Stimulated activated CD4-positive, alpha-beta T cell treated with anti-CD3 and anti-CD28 coated beads, TNF-alpha, amount 100 ng/mL, for 1 hour (primary cell): ENCODE measurements around the gene NTPCR.

Experiments used
- DNase-seq, 3 donors: peaks; one replicate each; pipeline ENCODE4 v3.0.0-alpha.2; 2020; ENCODE audit warnings: low read depth in 3 of 3, low spot score in 1 of 3

Gene NTPCR

DNA sequence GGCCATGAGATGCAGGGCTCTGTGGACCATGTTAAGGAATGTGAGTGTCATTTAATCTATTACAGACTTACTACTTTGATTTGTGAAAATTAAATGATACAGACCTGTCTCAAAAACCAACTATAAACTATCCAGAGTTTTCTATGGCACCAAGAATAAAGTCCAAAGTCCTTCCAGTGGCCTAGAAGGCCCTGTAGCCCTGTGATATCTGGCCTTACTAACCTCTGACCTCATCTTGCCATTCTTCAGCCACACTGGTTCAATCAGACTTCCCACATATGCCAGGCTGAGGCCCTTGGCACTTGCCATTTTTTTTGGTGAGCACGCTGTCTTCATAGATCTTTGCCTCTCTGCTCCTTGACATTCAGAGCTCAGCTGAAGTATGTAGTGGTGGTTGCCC lies 7.7 kb downstream of the NTPCR start:
- DNase-seq = no peak

DNA sequence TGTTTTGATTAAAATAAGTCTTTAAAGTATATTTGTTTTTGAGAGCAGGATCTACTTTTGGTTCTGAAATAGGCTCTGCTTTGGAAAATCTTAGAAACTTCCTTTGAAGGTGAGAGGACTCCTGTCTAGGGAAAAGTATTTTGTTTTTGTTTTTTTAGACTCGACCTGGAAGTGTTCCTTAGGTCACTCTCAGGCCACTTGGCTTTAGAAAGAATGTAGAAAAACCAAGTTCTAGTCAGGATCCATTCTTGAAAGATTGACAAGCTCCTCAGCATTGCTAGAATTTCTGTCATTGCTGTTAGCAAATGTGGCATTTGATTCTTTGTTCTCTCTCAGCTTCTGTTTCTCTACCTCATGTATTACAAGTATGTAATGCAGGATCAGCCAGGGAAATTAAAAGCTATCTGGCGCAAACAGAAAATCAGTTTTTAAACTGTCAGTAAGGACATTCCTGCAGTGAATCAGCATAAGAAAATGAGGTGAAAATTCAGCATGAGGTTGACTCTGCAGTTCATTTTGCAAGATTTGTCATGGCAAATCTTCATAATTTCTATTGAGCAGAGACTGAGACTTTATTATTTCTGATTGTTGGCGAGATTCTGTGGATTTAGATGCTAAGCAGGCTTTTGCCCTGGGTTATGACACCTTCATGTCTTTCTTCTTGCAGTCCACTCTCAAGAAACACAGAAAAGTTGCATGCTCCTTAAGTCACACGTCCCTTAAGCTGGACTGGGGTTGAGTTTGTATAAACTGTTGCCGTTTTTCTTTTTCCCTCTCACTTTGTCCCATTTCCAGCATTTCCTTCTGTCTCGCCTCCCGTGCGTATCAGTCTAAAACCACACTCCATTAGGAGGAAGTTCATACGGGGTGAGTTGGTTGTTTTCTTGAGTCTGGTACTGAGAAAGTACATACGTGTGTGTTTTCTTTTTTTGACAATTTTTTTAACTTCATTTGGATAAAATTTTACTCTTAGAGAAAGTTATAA lies 12.6 kb downstream of the NTPCR start:
- DNase-seq = no peak

DNA sequence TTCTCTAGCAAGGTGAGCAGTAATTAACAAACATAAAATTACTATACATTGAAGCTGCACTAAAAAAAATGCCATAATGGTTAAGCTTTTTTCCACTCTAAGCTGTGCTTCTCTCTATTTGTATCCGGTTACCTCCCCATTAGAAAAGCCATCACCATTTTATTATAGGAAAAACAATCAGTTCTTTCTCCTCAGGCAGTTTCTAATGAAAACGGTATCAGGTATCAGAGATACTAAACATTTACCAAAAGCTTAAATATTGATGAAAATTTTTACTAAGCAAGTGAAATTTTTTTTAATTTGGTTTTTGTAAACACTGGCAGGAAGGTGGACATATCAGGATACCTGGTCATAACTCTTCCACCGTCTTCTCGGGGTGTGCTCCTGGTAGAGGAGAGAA lies 14.2 kb downstream of the NTPCR start:
- no peak for DNase-seq

DNA sequence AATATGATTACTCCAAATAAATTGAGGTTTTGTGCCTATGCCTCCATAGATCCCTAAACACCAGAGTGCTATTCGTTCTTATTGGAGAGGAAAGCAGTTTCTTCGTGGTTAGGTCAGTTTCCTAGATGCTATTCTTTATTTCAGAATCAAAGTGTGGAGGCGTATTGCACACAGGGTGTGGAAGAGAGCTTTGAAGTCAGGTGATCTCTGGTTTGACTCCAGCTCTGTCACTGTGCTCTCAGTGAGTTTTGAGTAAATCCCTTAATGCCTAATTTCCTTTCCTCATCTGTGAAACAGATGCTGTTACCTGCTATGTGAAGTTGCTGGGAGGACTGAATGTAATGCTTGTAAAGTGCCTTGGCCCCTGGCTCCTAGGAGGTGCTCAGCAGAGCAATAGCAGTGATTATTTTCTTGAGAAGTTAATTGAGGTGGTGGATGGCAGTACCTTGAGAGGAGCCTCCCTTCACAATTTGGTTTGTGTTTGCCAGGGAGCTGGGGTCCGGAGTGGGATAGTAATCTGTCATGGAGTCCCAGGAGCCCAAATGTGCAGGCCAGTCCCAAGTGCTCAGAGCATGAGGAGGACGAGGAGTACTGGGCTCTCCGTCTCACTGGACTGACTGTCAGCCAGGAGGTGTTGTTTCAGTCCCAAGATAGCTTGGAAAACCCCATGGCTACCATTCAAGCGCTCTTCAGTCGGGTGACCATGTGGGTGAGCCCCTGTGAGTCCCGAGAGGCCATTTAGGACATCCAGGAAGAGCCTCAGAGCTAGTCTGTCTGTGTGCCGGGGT lies 14.9 kb downstream of the NTPCR start:
- no peak for DNase-seq

DNA sequence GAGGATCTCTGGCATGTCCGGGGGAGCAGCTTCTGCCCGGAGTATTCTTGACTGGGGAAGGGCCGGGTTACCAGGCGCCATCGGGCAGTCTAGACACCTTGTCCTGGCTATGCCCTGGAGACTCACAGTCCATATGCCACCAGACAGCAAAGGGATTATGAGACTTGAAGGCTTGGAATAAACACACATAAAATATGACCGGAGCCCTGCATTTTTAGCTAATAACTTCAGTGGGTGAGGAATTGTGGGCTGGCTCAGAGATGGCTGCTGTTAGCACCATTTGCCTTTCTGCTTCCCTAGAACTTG lies 15.5 kb downstream of the NTPCR start:
- DNase-seq = no peak

DNA sequence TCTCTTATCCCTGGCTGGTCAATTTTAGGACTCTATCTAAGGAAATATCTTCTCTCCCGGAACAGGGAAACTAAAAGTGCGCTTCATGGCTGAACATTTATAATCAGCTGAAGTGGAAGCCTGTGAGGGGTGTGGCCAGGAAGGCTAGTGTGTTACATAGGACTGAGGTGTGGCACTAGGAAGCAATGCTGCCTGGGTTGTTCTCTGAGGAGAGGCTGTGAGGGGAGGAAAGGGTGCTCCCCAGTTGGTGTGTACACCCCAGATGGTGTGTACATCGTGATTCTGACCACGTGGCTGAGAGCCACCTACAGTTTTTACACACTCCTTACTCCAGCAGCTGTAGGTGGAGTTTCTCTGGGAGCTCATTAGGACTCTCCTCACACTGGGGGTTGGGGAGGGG lies 16.3 kb downstream of the NTPCR start:
- no peak for DNase-seq

DNA sequence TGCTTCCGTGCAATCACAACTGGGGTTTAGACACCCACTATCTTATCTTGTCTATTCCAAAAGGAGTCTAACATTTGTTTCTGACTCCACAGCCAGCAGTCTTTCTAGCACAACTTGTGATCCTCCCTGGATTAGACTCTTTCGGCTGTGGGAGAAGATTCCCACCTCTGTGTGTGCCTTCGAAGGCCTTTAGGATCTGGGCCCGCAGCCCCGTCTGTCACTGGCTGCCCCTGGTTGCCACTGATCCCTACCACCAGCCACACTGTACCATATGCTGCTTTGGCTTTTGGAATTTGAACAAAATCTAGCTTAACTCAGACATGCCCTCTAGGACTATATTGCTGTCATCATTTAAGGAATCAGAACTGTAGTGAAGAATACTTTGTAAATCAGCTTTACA lies 18.0 kb downstream of the NTPCR start:
- no peak for DNase-seq

DNA sequence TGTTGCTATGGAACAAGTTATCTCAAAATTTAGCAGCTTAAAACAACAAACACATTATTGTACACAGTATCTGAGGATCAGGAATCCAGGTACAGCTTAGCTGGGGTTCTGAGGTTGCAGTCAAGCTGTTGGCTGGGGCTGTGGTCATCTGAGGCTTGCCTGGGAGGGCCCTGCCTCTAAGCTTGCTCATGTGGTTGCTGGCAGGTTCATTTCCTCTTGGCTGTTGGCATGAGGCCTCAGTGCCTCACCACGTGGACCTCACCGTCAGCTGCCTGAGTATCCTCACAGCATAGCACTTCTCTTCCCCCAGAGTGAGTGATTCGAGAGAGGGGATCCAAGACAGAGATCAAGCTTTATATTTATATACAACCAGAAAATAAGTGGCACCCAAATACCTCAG lies 18.6 kb downstream of the NTPCR start:
- DNase-seq = no peak

DNA sequence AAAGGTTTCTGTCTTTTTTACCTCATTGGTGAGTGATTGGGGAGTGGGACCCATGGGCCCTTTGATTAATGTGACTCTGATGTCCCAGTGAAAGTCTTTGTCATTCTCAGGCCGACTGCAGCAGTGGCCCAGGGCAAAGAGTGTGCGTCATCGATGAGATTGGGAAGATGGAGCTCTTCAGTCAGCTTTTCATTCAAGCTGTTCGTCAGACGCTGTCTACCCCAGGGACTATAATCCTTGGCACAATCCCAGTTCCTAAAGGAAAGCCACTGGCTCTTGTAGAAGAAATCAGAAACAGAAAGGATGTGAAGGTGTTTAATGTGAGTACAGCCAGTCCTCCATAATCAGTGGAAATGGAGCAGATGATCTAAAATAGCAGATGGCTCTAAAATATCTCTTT lies 19.4 kb downstream of the NTPCR start:
- DNase-seq = no peak

DNA sequence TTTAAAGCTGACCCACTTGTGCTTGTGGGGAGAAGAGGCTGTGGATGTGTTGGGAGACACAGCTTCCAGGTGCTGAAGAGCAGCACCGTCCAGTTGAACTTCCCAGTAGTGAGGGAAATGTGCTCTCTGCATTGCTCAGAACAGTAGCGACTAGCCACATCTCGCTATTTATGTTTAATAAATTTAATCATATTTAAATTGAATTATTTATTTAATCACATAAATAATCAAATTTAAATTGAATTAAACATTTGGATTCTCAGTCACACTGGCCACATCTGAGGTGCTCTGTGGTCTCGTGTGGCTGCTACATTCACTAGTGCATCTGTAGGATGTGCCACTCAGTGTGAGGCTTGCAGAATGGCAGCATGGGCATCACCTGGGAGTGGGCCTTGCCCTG lies 20.1 kb downstream of the NTPCR start:
- DNase-seq = no peak

DNA sequence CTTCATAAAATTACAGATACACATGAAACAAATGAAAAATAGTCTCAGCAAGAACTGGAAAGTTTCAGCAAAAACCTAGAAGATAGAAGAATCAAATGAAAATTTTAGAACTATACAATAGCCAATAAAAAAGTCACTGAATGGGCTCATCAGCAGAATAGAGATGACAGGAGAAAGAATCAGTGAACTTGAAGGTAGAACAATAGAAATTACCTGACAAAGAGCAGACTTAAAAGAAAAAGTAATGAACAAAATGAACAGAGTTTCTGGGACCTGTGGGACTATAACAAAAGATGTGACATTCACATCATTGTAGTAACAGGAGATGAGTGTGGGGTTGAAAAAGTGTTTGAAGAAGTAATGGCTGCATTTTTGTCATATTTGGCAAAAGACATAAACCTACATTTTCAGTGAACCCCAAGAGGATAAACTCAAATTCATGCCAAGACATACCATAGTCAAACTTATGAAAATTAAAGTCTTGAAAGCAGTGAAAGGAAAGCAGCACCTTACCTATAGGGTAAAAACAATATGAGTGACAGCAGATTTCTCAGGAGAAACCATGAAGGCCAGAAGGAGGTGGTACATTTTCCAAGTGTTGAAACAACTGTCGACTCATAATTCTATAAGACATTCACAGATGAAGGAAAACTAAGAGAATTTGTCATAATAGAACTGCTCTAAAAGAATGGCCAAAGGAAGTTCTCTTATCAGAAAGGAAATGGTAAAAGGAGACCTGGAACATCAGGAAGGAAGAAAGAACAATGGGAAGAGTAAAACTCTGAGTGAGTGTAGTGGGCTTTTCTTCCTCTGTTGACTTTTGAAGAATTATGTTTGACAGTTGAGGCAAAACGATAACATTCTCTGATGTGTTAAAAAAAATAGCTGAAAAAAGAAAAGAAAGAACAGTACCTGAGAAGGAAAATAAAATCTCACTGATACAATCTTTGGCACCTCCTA lies 23.5 kb downstream of the NTPCR start:
- no peak for DNase-seq

DNA sequence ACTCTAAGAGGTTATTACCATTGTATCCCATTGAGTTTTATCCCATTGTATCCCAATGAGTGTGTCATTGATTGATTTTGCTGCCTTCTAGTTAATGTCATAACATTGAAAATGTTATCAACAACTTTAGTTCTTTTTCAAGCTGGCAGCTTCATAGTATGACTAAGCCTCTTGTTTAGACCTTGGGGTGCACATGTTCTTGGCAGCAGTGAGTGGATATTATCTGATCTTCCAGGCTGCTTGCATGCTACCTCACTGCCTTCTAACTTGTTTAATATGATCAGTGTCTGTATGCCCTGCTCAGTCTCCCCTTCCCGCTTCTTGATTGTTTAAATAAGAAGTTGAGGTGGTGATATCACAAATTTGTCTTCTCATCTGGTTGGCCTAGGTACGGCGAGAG lies 24.6 kb downstream of the NTPCR start:
- DNase-seq = no peak

DNA sequence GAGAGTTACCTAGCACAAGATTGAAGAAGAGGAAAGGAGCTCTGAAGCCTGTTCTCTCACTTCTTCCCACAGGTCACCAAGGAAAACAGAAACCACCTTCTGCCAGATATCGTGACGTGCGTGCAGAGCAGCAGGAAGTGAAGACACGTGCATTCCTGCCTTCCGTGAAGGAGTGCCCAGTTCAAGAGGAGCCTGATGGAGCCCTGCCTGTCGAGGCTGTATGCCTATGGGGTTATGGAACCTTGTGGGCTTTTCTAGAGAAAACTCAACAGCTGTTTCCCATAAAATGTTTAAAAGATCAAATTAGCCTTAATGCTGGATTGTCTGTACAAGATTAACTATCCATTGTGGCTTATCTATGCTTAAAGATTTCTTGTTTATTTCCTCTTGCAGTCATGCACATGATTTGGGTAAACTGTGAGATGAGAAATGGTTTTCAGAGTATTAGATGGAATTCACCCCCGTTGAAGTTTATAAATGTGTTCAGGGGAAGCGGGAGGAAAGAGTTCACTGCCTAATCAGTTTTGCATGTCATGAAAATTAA lies 27.8 kb downstream of the NTPCR start:
- DNase-seq = no peak

DNA sequence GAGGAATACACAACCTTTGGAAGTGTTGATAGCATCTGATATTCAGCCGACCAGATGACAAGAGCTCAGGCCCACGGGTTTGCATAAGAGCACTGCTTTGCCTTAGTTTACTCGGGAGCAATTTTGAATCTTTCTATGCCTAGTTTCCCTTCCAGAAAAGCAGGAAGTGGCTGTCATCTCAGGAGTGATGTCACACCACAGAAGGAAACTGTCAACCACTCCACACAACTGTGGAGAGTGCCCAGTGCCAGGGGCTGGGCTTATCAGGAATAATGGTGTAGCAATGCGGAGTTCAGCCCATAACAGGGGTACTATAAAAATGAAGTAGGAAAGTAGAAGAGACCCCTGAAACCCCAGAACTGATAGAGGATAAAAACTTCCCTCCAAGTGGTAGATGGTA lies 28.4 kb downstream of the NTPCR start:
- no peak for DNase-seq

DNA sequence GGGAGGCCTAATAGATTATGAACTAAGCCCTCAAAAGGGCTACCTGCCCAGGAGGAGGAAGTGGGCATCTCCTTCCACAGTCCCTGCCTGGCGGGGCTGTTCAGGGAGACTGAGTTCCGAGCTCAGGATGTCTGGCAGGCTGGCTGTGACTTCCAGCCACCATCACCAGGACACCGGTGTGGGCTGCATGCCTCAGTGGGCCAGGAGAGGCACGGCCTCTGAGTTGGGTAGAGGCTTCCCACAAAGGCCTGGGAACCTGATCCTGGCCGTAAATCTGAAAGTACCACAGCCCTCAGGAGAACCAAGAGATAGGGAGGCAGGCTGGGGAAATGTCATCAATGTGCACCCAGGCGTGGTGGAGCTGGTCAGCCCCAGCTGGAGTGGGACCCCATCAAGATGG lies 29.1 kb downstream of the NTPCR start:
- no peak for DNase-seq

DNA sequence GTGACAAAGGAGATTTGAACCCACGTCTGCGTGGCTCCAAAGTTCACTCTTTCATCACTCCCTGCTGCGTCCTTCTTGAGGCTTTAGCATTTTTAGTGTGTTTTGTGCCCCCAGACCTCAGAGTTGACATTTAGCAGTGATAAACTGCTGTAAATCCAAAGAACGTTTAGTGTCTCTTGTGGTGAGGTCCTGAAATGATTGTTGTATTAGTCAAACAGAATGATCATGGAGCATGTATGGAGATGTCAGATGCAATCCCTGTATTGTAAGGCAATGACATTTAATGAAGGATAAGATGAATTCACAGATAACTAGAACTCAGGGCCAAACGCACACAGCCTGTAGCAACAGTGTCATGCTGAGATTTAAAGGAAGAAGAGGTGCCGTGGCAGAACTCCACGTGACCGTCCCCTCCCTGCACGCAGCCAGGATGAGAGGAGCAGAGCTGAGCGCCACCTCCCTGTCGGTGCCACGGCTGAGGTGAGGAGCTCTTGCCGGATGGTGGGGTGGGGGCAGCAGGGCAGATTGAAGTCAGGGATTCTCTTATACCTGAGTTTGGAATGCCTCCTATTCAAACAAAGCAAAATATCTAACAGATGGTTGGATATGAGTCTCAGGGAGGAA lies 30.1 kb downstream of the NTPCR start:
- no peak for DNase-seq

DNA sequence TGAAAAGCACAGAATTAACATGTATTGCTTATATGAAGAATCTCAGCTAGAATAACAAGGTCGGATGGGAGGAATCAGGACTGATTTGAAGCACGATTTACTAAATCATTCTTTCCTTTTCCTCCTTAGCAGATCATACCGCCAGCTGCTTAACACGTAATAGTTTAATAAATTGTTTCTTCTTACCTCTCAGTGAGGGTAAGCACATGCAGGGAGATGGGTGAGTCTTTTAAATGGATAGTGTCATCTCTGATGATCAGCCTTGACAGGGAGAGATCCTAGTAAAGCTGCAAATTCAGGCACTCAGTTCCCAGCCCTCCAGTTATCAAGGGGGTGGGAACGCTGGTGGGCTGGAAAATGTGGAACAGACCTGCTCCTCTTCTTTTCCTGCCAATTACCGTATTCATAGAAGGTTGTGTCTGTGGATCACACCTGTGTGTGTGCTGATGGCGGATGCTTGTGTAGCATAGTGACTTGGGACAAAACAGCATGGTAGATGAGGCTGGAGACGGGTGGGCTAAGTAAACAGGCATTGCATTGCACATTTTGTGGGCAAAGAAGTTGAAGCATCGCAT lies 30.7 kb downstream of the NTPCR start:
- DNase-seq = no peak

DNA sequence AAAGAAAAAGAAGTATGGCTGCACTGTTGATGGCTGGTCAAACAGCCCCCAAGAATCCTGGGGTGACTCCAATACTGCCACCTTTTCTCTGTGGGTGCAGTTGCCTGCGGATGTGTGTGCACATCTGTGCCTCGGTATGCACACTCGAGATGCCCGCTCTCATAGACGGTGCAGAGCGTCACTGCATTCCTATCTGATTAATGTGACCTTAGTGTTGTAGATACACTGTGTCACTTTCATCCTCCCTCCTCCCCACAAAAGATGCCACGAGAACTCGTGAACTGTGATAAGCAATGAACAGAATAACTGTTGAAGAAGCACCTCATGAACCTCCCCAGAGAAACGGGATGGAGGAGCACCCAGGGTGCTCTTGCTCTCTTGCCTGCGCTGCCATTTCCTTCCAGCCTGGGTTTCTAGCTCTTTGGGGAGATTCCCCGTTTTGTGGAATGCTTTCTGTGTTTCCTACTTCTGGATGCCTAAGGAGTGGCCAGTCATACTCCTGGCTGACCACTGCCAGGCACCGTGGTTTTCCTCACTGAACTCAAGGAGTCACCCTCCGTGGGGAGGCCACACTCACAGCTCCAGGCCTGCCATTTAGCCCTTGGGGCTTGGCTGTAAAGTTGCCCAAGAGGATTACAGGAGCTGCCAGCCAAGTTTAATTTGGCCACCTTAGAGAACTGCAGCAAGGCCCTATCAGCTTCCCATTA lies 32.0 kb downstream of the NTPCR start:
- DNase-seq = no peak

DNA sequence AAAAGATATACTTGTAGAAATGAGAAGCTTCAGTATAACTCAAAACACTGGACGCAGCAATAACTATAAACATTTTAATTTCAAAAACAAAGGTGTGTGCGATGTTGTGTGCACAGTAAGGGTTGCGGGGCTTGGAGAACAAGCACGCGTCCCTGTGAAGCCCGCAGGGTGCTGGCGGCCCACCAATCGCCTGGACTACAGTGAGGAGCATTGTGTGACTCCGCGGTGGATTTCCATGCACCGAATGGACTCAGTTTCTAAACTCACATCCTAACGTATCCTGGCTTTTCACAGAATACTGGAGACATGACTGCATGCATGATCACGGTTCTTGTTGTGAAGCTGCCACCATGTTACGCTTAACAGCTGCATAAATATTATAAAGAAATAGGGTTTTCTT lies 33.0 kb downstream of the NTPCR start:
- DNase-seq = no peak
